ENCODE results near the gene EBNA1BP2. TPM values are rescaled to one million over a fixed set of nuclear protein-coding genes. Genes with fewer than 3 reads are reported as not detected.
A peak's percentile ranks its signal among the peaks of the same experiment; 100 is the strongest.

The EBNA1BP2 gene
- total and polyA plus RNA-seq, 3 donors from 2014 or later: 74.0 to 87.9 (median 81.7) TPM

DNA sequence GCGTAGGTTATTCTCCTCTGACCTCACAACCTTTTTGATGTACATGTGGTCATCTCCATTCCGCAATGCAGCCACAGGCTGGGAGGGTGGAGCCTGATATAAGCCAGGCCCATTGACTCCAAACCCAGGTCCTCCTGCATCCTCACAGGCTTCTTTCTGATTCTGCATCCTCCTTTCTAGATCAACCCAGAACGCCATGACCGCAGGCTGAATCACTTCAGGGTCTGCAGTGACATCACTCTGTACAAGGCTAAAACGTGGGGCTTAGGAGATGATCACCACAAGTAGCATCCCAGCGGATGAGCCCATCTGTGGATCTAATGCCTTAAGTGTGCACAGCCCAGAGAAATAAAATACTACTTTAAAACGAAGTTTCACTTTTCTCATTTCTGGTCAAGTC is 16.1 kb downstream of the EBNA1BP2 start:
- no peak overlapping the region for H3K27ac ChIP-seq
- intact Hi-C loops (cut with DNase I; ENCODE audit: low total_unique reads): no loop called here
- TF ChIP-seq, protein P1, sequence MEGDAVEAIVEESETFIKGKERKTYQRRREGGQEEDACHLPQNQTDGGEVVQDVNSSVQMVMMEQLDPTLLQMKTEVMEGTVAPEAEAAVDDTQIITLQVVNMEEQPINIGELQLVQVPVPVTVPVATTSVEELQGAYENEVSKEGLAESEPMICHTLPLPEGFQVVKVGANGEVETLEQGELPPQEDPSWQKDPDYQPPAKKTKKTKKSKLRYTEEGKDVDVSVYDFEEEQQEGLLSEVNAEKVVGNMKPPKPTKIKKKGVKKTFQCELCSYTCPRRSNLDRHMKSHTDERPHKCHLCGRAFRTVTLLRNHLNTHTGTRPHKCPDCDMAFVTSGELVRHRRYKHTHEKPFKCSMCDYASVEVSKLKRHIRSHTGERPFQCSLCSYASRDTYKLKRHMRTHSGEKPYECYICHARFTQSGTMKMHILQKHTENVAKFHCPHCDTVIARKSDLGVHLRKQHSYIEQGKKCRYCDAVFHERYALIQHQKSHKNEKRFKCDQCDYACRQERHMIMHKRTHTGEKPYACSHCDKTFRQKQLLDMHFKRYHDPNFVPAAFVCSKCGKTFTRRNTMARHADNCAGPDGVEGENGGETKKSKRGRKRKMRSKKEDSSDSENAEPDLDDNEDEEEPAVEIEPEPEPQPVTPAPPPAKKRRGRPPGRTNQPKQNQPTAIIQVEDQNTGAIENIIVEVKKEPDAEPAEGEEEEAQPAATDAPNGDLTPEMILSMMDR (IDR thresholded peaks at IDR 0.05): no peak
- TF ChIP-seq POLR2A (IDR thresholded peaks at IDR 0.05): no peak
- no peaks in the 10 kb centered on the region for H3K27me3 ChIP-seq
- DNase-seq: no peak
- WGBS, 2 donors: 88 to 90% methylated on average over 7 of the region's 7 CpGs
- no peaks in the 10 kb centered on the region for H3K4me1 ChIP-seq
- H3K9me3 ChIP-seq: no peaks in the 10 kb centered on the region
- no peak overlapping the region for H3K4me3 ChIP-seq
- no peaks in the 10 kb centered on the region for H3K36me3 ChIP-seq (ENCODE audit: low read depth, missing control alignments)

DNA sequence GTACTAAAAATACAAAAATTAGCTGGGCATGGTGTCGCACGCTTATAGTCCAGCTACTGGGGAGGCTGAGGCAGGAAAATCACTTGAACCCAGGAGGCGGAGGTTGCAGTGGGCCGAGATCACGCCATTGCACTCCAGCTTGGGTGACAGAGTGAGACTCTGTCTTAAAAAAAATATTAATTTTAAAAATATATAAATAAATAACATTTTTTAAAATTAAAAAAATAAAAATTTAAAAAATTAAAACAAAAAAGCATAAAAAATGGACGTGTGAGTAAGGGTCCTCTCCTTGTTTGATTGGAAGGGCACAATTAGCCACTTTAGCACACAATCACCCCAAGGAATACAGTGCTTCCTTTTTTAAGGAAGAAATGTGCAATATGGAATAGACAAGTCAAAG is 18.6 kb downstream of the EBNA1BP2 start:
- Histone ChIP-seq H3K9me3 (no peaks in the 10 kb centered on the region), H3K36me3 (ENCODE audit: low read depth, missing control alignments) (no peaks in the 10 kb centered on the region), H3K4me3 (no peak overlapping the region), H3K27me3 (no peaks in the 10 kb centered on the region), H3K4me1 (no peaks in the 10 kb centered on the region), H3K27ac (no peak overlapping the region)
- no peak for TF ChIP-seq POLR2A (IDR thresholded peaks at IDR 0.05)
- TF ChIP-seq, protein P1 (IDR thresholded peaks at IDR 0.05): no peak
- intact Hi-C loops (cut with DNase I; ENCODE audit: low total_unique reads): no loop called here
- 92 to 93% methylated on average over 6 of the region's 6 CpGs for WGBS, 2 donors
- DNase-seq: no peak

DNA sequence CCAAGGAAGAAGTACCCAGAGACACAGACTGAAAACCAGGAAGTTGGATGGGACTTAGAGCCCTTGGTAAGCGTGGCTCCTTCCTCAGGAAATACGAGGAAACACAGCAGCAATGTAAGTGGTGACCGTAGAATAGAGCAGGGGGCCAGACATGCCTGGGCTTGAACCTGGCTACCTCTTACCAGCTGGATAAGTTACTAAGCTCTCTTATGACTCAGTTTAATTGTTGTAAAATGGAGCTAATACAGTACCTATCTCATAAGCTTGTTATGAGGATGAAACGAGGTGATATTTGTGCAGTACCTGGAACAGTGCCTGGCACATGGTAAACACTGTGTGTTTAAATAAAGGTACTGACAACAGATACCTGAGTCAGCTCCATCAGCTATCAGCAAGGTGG is 19.2 kb downstream of the EBNA1BP2 start:
- H3K27me3 ChIP-seq: no peaks in the 10 kb centered on the region
- H3K4me1 ChIP-seq: no peaks in the 10 kb centered on the region
- intact Hi-C loops (cut with DNase I; ENCODE audit: low total_unique reads): no loop called here
- TF ChIP-seq POLR2A (IDR thresholded peaks at IDR 0.05): no peak
- TF ChIP-seq, protein P1 (IDR thresholded peaks at IDR 0.05): no peak
- 69 to 83% methylated on average over 4 of the region's 4 CpGs for WGBS, 2 donors
- H3K36me3 ChIP-seq (ENCODE audit: low read depth, missing control alignments): no peaks in the 10 kb centered on the region
- DNase-seq: no peak
- no peaks in the 10 kb centered on the region for H3K9me3 ChIP-seq
- H3K27ac ChIP-seq: no peak overlapping the region
- H3K4me3 ChIP-seq: no peak overlapping the region

DNA sequence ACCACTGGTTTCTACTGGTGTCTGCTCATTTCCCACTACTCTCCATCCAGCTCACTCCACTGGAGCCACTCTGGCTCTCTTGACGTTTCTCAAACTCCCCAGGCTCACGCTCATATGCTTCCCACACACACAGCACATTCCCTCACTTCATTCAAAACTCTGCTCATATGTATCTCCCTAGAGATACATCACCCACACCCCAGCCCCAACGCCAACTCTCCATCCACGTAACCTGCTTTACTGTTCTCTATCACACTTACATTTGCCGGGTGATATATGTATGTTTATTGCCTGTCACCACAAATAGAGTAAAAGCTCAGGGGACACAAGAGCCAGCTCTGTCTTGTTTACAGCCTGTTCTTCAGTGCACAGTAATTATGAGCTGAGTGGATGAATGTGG is 22.2 kb downstream of the EBNA1BP2 start:
- H3K27me3 ChIP-seq: no peaks in the 10 kb centered on the region
- TF ChIP-seq POLR2A (IDR thresholded peaks at IDR 0.05): no peak
- TF ChIP-seq, protein P1 (IDR thresholded peaks at IDR 0.05): no peak

DNA sequence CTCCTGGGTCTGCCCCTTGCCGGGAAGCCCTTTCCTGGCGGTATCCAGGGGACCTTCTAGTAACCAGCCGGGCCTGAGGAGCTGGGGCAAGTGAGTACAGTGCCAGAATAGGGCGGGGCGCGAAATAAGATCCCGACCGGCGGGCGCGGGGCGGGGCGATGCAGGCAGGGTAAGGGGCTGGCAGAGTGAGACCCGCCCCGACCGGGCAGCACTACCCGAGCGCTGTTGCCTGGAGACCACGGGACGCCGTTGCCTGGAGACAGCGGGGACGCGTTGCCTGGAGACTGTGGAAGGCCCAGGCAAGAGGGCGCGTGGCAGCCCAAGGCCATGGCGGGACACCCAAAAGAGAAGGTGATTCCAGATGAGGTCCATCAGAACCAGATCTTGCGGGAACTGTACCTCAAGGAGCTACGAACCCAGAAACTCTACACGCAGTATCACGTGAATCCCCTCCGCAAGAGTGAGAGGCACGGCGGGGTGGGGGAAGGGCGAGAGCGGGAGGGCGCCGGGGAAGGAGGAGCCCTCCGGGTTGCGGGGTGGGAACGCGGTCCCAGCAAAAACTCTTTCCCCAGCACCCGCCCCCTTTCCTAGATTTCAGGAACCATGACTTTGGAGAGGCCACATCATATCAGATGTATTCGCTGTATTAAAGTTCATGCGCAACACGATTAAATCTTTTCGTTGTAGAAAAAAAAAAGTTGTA is 24.3 kb downstream of the EBNA1BP2 start:
- Histone ChIP-seq H3K36me3 (ENCODE audit: low read depth, missing control alignments) (no peaks in the 10 kb centered on the region), H3K27me3 (no peaks in the 10 kb centered on the region), H3K4me3 (peak overlapping the region; percentile 45 to 51), H3K4me1 (no peaks in the 10 kb centered on the region), H3K9me3 (no peaks in the 10 kb centered on the region), H3K27ac (no peak overlapping the region)
- WGBS, 2 donors: 3 to 5% methylated on average over 16 to 41 of the region's 47 CpGs
- no peak for TF ChIP-seq POLR2A (IDR thresholded peaks at IDR 0.05)
- TF ChIP-seq, protein P1 (IDR thresholded peaks at IDR 0.05): peak in 1 of 3 experiments; percentile 2
- DNase-seq: peak; percentile 92
- intact Hi-C loops (cut with DNase I; ENCODE audit: low total_unique reads): no loop called here

More for the DNA sequence above, 22.2 kb downstream of the EBNA1BP2 start:
- WGBS, 2 donors: 76 to 90% methylated on average over 5 of the region's 5 CpGs
- no peaks in the 10 kb centered on the region for H3K36me3 ChIP-seq (ENCODE audit: low read depth, missing control alignments)
- no peaks in the 10 kb centered on the region for H3K9me3 ChIP-seq
- DNase-seq: no peak
- H3K4me3 ChIP-seq: no peak overlapping the region
- H3K27ac ChIP-seq: no peak overlapping the region
- intact Hi-C loops (cut with DNase I; ENCODE audit: low total_unique reads): no loop called here
- no peaks in the 10 kb centered on the region for H3K4me1 ChIP-seq

All from testis (tissue), 3 donors.